ENCODE measurements around the gene TMA7.

TMA7 gene

GRCh38 chr3:48413086-48413485 lies 27.0 kb upstream of the TMA7 start:
- no peaks in the 10 kb centered on the region for H4K20me1 ChIP-seq (ENCODE audit: insufficient read depth, low read length, poor library complexity, severe bottlenecking)

DNA sequence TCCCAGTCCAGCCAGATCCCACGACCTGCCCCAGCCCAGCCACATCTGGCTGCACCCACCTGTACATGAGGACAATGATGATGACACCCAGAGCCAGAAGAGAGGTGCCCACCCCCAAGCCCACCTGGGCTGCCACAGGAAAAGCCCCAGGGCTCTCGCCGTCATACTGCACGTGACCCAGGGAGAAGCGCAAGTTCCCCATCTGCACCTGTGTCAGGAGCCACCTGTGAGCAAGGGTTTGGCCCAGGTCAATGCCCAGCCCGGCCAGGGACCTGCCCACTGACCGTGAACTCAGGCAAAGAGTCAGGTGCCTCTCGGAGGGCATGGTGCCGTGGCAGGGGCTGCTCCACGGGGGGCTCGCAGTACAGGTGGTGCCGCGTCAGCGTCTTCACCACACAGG lies 26.4 kb upstream of the TMA7 start:
- no peak overlapping the region for H3K4me2 ChIP-seq (ENCODE audit: low read depth, low read length, poor library complexity, severe bottlenecking)
- H3K9me3 ChIP-seq (ENCODE audit: insufficient read depth, low read depth, low read length) = no peaks in the 10 kb centered on the region
- TF ChIP-seq EZH2phosphoT487 (IDR thresholded peaks at IDR 0.05; ENCODE audit: borderline replicate concordance) = no peak
- TF ChIP-seq, protein P1, sequence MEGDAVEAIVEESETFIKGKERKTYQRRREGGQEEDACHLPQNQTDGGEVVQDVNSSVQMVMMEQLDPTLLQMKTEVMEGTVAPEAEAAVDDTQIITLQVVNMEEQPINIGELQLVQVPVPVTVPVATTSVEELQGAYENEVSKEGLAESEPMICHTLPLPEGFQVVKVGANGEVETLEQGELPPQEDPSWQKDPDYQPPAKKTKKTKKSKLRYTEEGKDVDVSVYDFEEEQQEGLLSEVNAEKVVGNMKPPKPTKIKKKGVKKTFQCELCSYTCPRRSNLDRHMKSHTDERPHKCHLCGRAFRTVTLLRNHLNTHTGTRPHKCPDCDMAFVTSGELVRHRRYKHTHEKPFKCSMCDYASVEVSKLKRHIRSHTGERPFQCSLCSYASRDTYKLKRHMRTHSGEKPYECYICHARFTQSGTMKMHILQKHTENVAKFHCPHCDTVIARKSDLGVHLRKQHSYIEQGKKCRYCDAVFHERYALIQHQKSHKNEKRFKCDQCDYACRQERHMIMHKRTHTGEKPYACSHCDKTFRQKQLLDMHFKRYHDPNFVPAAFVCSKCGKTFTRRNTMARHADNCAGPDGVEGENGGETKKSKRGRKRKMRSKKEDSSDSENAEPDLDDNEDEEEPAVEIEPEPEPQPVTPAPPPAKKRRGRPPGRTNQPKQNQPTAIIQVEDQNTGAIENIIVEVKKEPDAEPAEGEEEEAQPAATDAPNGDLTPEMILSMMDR (conservative IDR thresholded peaks at IDR 0.05; ENCODE audit: low read length) = no peak
- H3K9ac ChIP-seq (ENCODE audit: low read depth, low read length, poor library complexity, severe bottlenecking) = no peak overlapping the region
- no peaks in the 10 kb centered on the region for H3K4me1 ChIP-seq (ENCODE audit: insufficient read depth, low read length, poor library complexity, severe bottlenecking)
- no peaks in the 10 kb centered on the region for H3K27me3 ChIP-seq (ENCODE audit: insufficient read depth, low read length, poor library complexity, severe bottlenecking)
- H4K20me1 ChIP-seq (ENCODE audit: insufficient read depth, low read length, poor library complexity, severe bottlenecking) = no peaks in the 10 kb centered on the region
- no peak overlapping the region for H2AFZ ChIP-seq (ENCODE audit: low read length)
- H3F3A ChIP-seq (ENCODE audit: low read depth) = no peaks in the 10 kb centered on the region
- no peak overlapping the region for H3K4me3 ChIP-seq (ENCODE audit: low read length, poor library complexity, severe bottlenecking)
- peaks cover 76% of the 10 kb centered on the region; the same call in 1 of the 2 replicates for H3K36me3 ChIP-seq (ENCODE audit: insufficient read depth, low read length)
- no peaks in the 10 kb centered on the region for H3K79me2 ChIP-seq (ENCODE audit: insufficient read depth, low read length)
- no peaks in the 10 kb centered on the region for H3K9me2 ChIP-seq (replicated peaks; ENCODE audit: low read depth, low read length)

More at GRCh38 chr3:48413086-48413485, 27.0 kb upstream of the TMA7 start:
- H3K4me2 ChIP-seq (ENCODE audit: low read depth, low read length, poor library complexity, severe bottlenecking) = no peak overlapping the region
- no peak for TF ChIP-seq EZH2phosphoT487 (IDR thresholded peaks at IDR 0.05; ENCODE audit: borderline replicate concordance)
- TF ChIP-seq, protein P1 (conservative IDR thresholded peaks at IDR 0.05; ENCODE audit: low read length) = no peak
- no peaks in the 10 kb centered on the region for H3K9me2 ChIP-seq (replicated peaks; ENCODE audit: low read depth, low read length)
- no peaks in the 10 kb centered on the region for H3K27me3 ChIP-seq (ENCODE audit: insufficient read depth, low read length, poor library complexity, severe bottlenecking)
- no peaks in the 10 kb centered on the region for H3K4me1 ChIP-seq (ENCODE audit: insufficient read depth, low read length, poor library complexity, severe bottlenecking)
- H3F3A ChIP-seq (ENCODE audit: low read depth) = no peaks in the 10 kb centered on the region
- no peak overlapping the region for H3K4me3 ChIP-seq (ENCODE audit: low read length, poor library complexity, severe bottlenecking)
- no peaks in the 10 kb centered on the region for H3K9me3 ChIP-seq (ENCODE audit: insufficient read depth, low read depth, low read length)
- no peaks in the 10 kb centered on the region for H3K79me2 ChIP-seq (ENCODE audit: insufficient read depth, low read length)
- H3K9ac ChIP-seq (ENCODE audit: low read depth, low read length, poor library complexity, severe bottlenecking) = no peak overlapping the region
- no peak overlapping the region for H2AFZ ChIP-seq (ENCODE audit: low read length)
- H3K36me3 ChIP-seq (ENCODE audit: insufficient read depth, low read length) = peaks cover 74% of the 10 kb centered on the region; the same call in 1 of the 2 replicates

- H3K9me3 ChIP-seq (ENCODE audit: insufficient read depth, low read depth, low read length) = no peaks in the 10 kb centered on the region
- no peaks in the 10 kb centered on the region for H3K9me2 ChIP-seq (replicated peaks; ENCODE audit: low read depth, low read length)
- no peak for TF ChIP-seq EZH2phosphoT487 (IDR thresholded peaks at IDR 0.05; ENCODE audit: borderline replicate concordance)
- TF ChIP-seq, protein P1 (conservative IDR thresholded peaks at IDR 0.05; ENCODE audit: low read length) = no peak
- H3K9ac ChIP-seq (ENCODE audit: low read depth, low read length, poor library complexity, severe bottlenecking) = no peak overlapping the region
- no peaks in the 10 kb centered on the region for H3F3A ChIP-seq (ENCODE audit: low read depth)
- no peaks in the 10 kb centered on the region for H3K79me2 ChIP-seq (ENCODE audit: insufficient read depth, low read length)
- H3K36me3 ChIP-seq (ENCODE audit: insufficient read depth, low read length) = peaks cover 78% of the 10 kb centered on the region; the same call in 1 of the 2 replicates
- H3K27me3 ChIP-seq (ENCODE audit: insufficient read depth, low read length, poor library complexity, severe bottlenecking) = no peaks in the 10 kb centered on the region
- no peak overlapping the region for H3K4me2 ChIP-seq (ENCODE audit: low read depth, low read length, poor library complexity, severe bottlenecking)
- H4K20me1 ChIP-seq (ENCODE audit: insufficient read depth, low read length, poor library complexity, severe bottlenecking) = no peaks in the 10 kb centered on the region
- no peak overlapping the region for H3K4me3 ChIP-seq (ENCODE audit: low read length, poor library complexity, severe bottlenecking)
- H2AFZ ChIP-seq (ENCODE audit: low read length) = no peak overlapping the region
- H3K4me1 ChIP-seq (ENCODE audit: insufficient read depth, low read length, poor library complexity, severe bottlenecking) = no peaks in the 10 kb centered on the region
Observed at GRCh38 chr3:48414376-48415250, 25.4 kb upstream of the TMA7 start.
